Measurements from ENCODE around the gene PHACTR3. TPM values are rescaled to one million over a fixed set of nuclear protein-coding genes. Genes with fewer than 3 reads are reported as not detected.

PHACTR3 gene
- total RNA-seq, 5 donors from 2014 or later (not counting 1 experiment from before 2014, with no cell fraction given) = not detected

DNA sequence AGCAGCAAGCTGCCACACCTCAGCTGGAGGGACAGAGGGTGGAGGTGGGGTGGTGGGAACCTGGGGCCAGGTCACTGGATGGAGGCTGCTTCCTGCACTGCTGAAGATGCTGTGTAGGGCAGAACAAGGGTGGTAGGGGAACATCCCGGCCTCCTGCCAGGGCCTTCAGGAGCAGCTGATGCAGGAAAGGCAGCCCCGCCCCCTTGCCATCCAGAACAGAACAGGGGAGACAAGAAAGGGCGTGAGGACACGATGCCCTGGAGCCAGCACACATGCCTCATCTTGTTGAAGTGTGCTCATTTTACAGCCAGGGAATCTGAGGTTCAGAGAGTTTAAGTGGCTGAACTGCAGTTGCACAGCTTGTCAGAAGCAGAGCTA is 43.1 kb upstream of the PHACTR3 start:
- no peak overlapping the region for H3K27ac Mint-ChIP-seq
- H3K27ac ChIP-seq (ENCODE audit: low read length) = no peak overlapping the region
- H3K9me3 ChIP-seq = no peaks in the 10 kb centered on the region
- H3K4me3 ChIP-seq (ENCODE audit: control insufficient read depth in 1 of 2, extremely low read depth in 1 of 2, low read length in 1 of 2) = no peak overlapping the region
- peaks cover 0 to 3% (median 0%) of the 10 kb centered on the region in 3 donors for H3K4me1 Mint-ChIP-seq
- H3K27me3 ChIP-seq (replicated peaks in 1 of 2; ENCODE audit: control insufficient read depth in 2 of 2, extremely low read depth in 1 of 2, insufficient read depth in 2 of 2, low read length in 1 of 2) = peaks cover 0 to 14% of the 10 kb centered on the region in 2 experiments
- no peak overlapping the region for H3K4me3 Mint-ChIP-seq
- H3K36me3 Mint-ChIP-seq = no peaks in the 10 kb centered on the region
- ChIA-PET POLR2A (no interaction called here), CTCF (interaction anchor here in 1 of 2 donors (1.2 kb wide), 1 partner anchor 10 kb away, joined by 3 read pairs; no protein-coding TSS in a partner anchor)
- no peaks in the 10 kb centered on the region for H3K9me3 Mint-ChIP-seq
- no peaks in the 10 kb centered on the region for H3K4me1 ChIP-seq (ENCODE audit: control insufficient read depth in 1 of 2, extremely low read depth in 1 of 2, insufficient read depth in 2 of 2, low read length in 2 of 2)
- H3K27me3 Mint-ChIP-seq = peaks cover 15 to 19% of the 10 kb centered on the region in 2 donors
- 67% methylated on average over 3 of the region's 4 CpGs for WGBS (ENCODE audit: insufficient coverage)
- no peak for DNase-seq
- H3K36me3 ChIP-seq (ENCODE audit: control insufficient read depth in 2 of 2, extremely low read depth in 1 of 2, insufficient read depth in 1 of 2, low read length in 1 of 2) = no peaks in the 10 kb centered on the region
- no peak for ATAC-seq (replicated peaks in 1 of 4)

DNA sequence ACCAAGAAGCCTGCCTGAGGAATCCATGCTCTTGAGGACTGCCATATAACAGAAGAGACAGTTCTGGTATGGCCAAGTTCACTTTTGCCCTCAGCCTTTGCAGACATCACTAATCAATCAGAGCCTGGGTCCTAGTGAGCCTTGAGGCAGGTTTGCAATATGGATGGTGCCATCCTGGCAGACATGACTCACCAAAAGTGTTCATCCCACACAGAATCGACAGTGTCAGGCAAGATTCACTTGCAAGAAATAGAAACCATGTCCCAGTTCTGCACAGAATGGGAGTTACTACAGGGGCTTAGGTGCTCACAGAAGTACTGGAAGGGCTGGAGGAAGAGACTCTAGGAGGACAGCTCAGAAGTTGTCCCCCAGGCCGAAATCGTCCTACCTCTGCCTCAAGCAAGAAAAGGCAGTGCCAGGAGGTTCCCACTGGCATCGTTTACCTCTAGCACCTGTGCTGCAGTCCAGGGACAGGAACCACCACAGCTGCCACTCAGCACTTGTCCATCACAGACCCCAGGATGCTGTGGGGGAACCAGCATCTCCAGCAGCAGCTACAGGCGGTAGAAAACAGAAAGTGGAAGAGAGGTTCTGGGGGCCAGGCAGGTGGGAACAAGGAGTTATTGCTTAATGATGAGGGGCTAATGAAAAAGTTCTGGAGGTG is 42.6 kb upstream of the PHACTR3 start:
- CTCF ChIA-PET = interaction anchor here in 1 of 2 donors (1.2 kb wide), 1 partner anchor 9 kb away, joined by 3 read pairs; no protein-coding TSS in a partner anchor
- Histone ChIP-seq H3K9me3 (no peaks in the 10 kb centered on the region), H3K27ac (ENCODE audit: low read length) (no peak overlapping the region), H3K36me3 (ENCODE audit: control insufficient read depth in 2 of 2, extremely low read depth in 1 of 2, insufficient read depth in 1 of 2, low read length in 1 of 2) (no peaks in the 10 kb centered on the region), H3K4me3 (ENCODE audit: control insufficient read depth in 1 of 2, extremely low read depth in 1 of 2, low read length in 1 of 2) (no peak overlapping the region), H3K27me3 (replicated peaks in 1 of 2; ENCODE audit: control insufficient read depth in 2 of 2, extremely low read depth in 1 of 2, insufficient read depth in 2 of 2, low read length in 1 of 2) (peaks cover 0 to 14% of the 10 kb centered on the region in 2 experiments), H3K4me1 (ENCODE audit: control insufficient read depth in 1 of 2, extremely low read depth in 1 of 2, insufficient read depth in 2 of 2, low read length in 2 of 2) (no peaks in the 10 kb centered on the region)
- DNase-seq (no peak), ATAC-seq (replicated peaks in 1 of 4) (no peak)
- H3K9me3 Mint-ChIP-seq = no peaks in the 10 kb centered on the region
- H3K4me3 Mint-ChIP-seq = no peak overlapping the region
- POLR2A ChIA-PET = no interaction called here
- no peak overlapping the region for H3K27ac Mint-ChIP-seq
- H3K36me3 Mint-ChIP-seq = no peaks in the 10 kb centered on the region
- WGBS (ENCODE audit: insufficient coverage) = 69% methylated on average over 3 of the region's 5 CpGs
- peaks cover 0 to 3% (median 0%) of the 10 kb centered on the region in 3 donors for H3K4me1 Mint-ChIP-seq
- peaks cover 15 to 19% of the 10 kb centered on the region in 2 donors for H3K27me3 Mint-ChIP-seq

DNA sequence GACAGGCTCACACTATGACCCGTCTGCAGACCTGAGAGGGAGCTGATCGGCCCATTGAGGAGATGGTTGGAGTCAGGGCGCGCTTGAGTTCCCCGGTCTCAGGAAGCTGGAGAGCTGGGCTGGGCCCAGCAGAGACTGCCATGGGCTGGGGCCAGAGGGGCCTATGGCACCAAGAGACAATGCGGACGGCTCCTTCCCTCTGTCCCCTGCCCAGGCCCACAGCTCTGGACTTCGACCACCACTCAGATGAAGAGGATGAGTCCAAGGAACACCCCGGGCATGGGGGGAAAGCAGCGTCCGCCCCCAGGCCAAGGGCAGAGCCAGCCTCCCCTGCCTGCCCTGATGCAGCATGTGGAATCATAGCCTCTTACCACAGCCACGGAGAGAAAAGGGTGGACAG is 40.2 kb upstream of the PHACTR3 start:
- Mint-ChIP-seq H3K4me1 (no peaks in the 10 kb centered on the region), H3K4me3 (no peak overlapping the region), H3K36me3 (no peaks in the 10 kb centered on the region), H3K9me3 (no peaks in the 10 kb centered on the region), H3K27me3 (peaks cover 19 to 21% of the 10 kb centered on the region in 2 donors), H3K27ac (no peak overlapping the region)
- DNase-seq (no peak), ATAC-seq (replicated peaks in 1 of 4) (no peak)
- peaks cover 0 to 31% of the 10 kb centered on the region in 2 experiments for H3K27me3 ChIP-seq (replicated peaks in 1 of 2; ENCODE audit: control insufficient read depth in 2 of 2, extremely low read depth in 1 of 2, insufficient read depth in 2 of 2, low read length in 1 of 2)
- ChIA-PET POLR2A (no interaction called here), CTCF (no interaction called here)
- H3K36me3 ChIP-seq (ENCODE audit: control insufficient read depth in 2 of 2, extremely low read depth in 1 of 2, insufficient read depth in 1 of 2, low read length in 1 of 2) = no peaks in the 10 kb centered on the region
- no peaks in the 10 kb centered on the region for H3K9me3 ChIP-seq
- 82% methylated on average over 11 of the region's 12 CpGs for WGBS (ENCODE audit: insufficient coverage)
- H3K27ac ChIP-seq (ENCODE audit: low read length) = no peak overlapping the region
- no peak overlapping the region for H3K4me3 ChIP-seq (ENCODE audit: control insufficient read depth in 1 of 2, extremely low read depth in 1 of 2, low read length in 1 of 2)
- no peaks in the 10 kb centered on the region for H3K4me1 ChIP-seq (ENCODE audit: control insufficient read depth in 1 of 2, extremely low read depth in 1 of 2, insufficient read depth in 2 of 2, low read length in 2 of 2)

DNA sequence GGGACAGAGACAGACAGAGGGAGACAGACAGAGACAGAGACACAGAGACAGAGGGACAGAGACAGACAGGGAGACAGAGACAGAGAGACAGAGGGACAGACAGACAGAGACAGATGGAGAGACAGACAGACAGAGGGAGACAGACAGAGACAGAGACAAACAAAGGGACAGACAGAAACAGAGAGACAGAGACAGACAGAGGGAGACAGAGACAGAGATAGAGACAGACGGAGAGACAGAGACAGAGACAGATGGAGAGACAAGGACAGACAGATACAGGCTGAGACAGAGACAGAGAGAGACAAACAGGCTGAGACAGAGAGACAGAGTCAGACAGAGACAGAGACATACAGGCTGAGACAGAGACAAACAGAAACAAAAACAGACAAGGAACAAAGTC is 39.4 kb upstream of the PHACTR3 start:
- H3K4me1 ChIP-seq (ENCODE audit: control insufficient read depth in 1 of 2, extremely low read depth in 1 of 2, insufficient read depth in 2 of 2, low read length in 2 of 2) = no peaks in the 10 kb centered on the region
- Mint-ChIP-seq H3K27ac (no peak overlapping the region), H3K36me3 (no peaks in the 10 kb centered on the region), H3K4me1 (no peaks in the 10 kb centered on the region), H3K4me3 (no peak overlapping the region), H3K9me3 (no peaks in the 10 kb centered on the region), H3K27me3 (peaks cover 23 to 24% of the 10 kb centered on the region in 2 donors)
- no peak overlapping the region for H3K4me3 ChIP-seq (ENCODE audit: control insufficient read depth in 1 of 2, extremely low read depth in 1 of 2, low read length in 1 of 2)
- ChIA-PET CTCF (no interaction called here), POLR2A (no interaction called here)
- H3K27me3 ChIP-seq (replicated peaks in 1 of 2; ENCODE audit: control insufficient read depth in 2 of 2, extremely low read depth in 1 of 2, insufficient read depth in 2 of 2, low read length in 1 of 2) = peaks cover 0 to 25% of the 10 kb centered on the region in 2 experiments
- no peak for ATAC-seq (replicated peaks in 1 of 4)
- H3K27ac ChIP-seq (ENCODE audit: low read length) = no peak overlapping the region
- 56% methylated on average over 1 of the region's 1 CpG for WGBS (ENCODE audit: insufficient coverage)
- H3K36me3 ChIP-seq (ENCODE audit: control insufficient read depth in 2 of 2, extremely low read depth in 1 of 2, insufficient read depth in 1 of 2, low read length in 1 of 2) = no peaks in the 10 kb centered on the region
- no peak for DNase-seq
- no peaks in the 10 kb centered on the region for H3K9me3 ChIP-seq

DNA sequence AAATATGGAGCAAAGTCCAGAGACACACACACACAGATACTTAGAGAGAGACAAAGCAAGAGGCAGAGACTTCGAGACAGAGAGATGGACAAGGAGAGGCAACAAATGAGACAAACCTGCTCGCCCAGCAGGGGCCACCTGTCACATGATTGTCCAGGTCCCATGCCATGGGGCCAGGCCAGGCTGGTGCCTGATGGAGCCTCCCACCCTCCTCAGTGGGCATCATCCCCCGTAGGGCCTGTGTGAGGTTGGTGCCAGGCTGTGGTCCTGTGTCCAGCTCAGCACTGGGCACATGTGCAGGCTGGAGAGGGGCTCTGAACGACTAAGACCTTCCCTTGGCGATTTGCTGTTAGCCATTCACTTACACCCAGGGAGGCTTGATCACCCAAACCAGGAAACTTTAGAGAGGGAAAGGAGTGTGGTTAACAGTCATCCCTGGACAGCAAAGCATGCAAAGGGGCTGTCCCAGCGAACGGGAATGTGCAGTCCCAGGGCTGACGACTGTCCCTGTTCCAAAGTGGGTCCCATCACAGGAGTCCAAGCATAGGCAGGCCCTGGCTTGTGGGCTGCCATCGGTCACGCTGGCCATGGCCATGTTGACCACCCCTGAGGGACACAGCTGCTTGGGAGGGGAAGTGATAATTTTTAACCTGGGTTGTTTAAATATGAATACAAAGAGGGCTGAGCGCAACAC is 38.4 kb upstream of the PHACTR3 start:
- Histone ChIP-seq H3K4me1 (ENCODE audit: control insufficient read depth in 1 of 2, extremely low read depth in 1 of 2, insufficient read depth in 2 of 2, low read length in 2 of 2) (no peaks in the 10 kb centered on the region), H3K9me3 (no peaks in the 10 kb centered on the region), H3K27me3 (replicated peaks in 1 of 2; ENCODE audit: control insufficient read depth in 2 of 2, extremely low read depth in 1 of 2, insufficient read depth in 2 of 2, low read length in 1 of 2) (peaks cover 0 to 24% of the 10 kb centered on the region in 2 experiments), H3K27ac (ENCODE audit: low read length) (no peak overlapping the region), H3K4me3 (ENCODE audit: control insufficient read depth in 1 of 2, extremely low read depth in 1 of 2, low read length in 1 of 2) (no peak overlapping the region), H3K36me3 (ENCODE audit: control insufficient read depth in 2 of 2, extremely low read depth in 1 of 2, insufficient read depth in 1 of 2, low read length in 1 of 2) (no peaks in the 10 kb centered on the region)
- Mint-ChIP-seq H3K36me3 (no peaks in the 10 kb centered on the region), H3K4me3 (no peak overlapping the region), H3K27me3 (peaks cover 21 to 23% of the 10 kb centered on the region in 2 donors), H3K27ac (no peak overlapping the region), H3K9me3 (no peaks in the 10 kb centered on the region), H3K4me1 (peaks cover 0 to 1% (median under 1%) of the 10 kb centered on the region in 3 donors)
- DNase-seq = no peak
- WGBS (ENCODE audit: insufficient coverage) = 70% methylated on average over 6 of the region's 11 CpGs
- CTCF ChIA-PET = no interaction called here
- POLR2A ChIA-PET = no interaction called here
- ATAC-seq (replicated peaks in 1 of 4) = no peak

DNA sequence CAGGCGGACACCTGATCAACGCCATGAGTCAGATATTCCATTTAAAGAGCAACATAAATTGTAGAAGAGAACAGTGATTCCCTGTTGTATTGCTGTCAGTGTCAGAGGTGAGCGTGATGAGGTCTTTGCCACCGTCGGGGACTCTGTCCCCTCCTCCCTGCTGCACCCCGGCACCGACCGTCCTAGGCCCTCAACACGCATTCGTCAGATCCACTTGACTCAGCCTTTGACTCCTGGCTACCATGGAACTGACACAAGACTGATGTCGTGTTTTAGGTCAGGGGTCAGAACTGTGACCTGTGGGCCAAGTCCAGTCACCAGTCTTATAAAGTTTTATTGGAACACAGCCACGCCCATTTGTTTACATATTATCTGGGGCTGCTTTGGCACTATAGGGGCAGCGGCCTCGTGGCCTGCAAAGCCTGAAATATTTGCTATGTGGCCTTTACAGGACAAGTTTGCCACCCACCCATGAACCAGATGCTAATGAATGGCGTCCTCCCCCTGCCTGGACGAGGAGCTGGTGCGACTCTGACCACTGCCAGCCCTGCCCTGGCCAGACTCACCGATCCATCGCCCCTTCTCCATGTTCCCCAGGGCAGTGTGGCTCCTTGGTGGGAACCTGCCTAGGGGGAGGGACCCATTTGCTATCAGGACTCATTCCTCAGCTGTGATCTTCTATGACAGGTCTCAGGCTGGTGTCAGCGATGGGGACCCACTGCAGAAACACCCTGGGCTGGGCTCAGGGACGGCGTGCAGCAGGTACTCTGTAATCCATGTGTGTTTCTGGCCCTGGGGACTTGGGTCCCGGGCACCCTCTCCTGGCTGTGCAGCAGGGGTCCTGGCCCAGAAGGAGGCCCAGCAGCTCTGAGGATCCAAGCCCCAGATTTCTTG is 37.5 kb upstream of the PHACTR3 start:
- peaks cover 3 to 11% (median 8%) of the 10 kb centered on the region in 3 donors for H3K4me1 Mint-ChIP-seq
- H3K4me3 ChIP-seq (ENCODE audit: control insufficient read depth in 1 of 2, extremely low read depth in 1 of 2, low read length in 1 of 2) = no peak overlapping the region
- no peaks in the 10 kb centered on the region for H3K9me3 Mint-ChIP-seq
- no peaks in the 10 kb centered on the region for H3K9me3 ChIP-seq
- ATAC-seq (replicated peaks in 1 of 4) = no peak
- ChIA-PET CTCF (no interaction called here), POLR2A (no interaction called here)
- 77% methylated on average over 22 of the region's 23 CpGs for WGBS (ENCODE audit: insufficient coverage)
- peaks cover 0 to 6% of the 10 kb centered on the region in 2 experiments for H3K4me1 ChIP-seq (ENCODE audit: control insufficient read depth in 1 of 2, extremely low read depth in 1 of 2, insufficient read depth in 2 of 2, low read length in 2 of 2)
- H3K4me3 Mint-ChIP-seq = no peak overlapping the region
- no peak overlapping the region for H3K27ac Mint-ChIP-seq
- H3K27me3 Mint-ChIP-seq = peaks cover 26 to 30% of the 10 kb centered on the region in 2 donors
- no peak overlapping the region for H3K27ac ChIP-seq (ENCODE audit: low read length)
- no peak for DNase-seq
- no peaks in the 10 kb centered on the region for H3K36me3 Mint-ChIP-seq
- H3K27me3 ChIP-seq (replicated peaks in 1 of 2; ENCODE audit: control insufficient read depth in 2 of 2, extremely low read depth in 1 of 2, insufficient read depth in 2 of 2, low read length in 1 of 2) = peaks cover 0 to 30% of the 10 kb centered on the region in 2 experiments
- no peaks in the 10 kb centered on the region for H3K36me3 ChIP-seq (ENCODE audit: control insufficient read depth in 2 of 2, extremely low read depth in 1 of 2, insufficient read depth in 1 of 2, low read length in 1 of 2)
